HG03558 (cell line): Measurements from ENCODE around the gene HMSD.

ENCODE experiments used
- ATAC-seq: cut with Tn5 transposase; IDR thresholded peaks from one replicate; pipeline ENCODE4 v1.9.1; 2021; ENCODE audit warnings: moderate number of reproducible peaks; ENCODE audit not compliant: unreplicated experiment; ENCODE audit errors: extremely low read depth

HMSD gene

DNA sequence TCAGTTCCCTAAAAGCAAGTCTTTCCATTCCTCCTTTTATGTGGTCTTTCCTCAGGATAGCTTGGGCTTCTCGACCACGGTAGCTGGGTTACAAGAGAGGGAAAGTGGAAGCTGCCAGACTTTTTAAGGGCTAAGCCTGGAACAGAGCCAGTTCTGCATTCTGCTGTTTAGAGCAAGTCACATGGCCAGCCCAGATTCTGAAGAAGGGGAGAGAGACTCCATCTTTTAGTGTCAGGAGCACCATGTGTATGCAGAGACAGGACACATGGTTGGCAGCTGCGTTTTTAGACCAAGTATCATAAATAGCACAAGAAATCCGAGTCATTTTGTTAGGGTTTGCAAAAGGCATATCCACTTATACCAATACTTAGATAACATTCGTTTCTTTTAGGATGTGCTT is 4.7 kb downstream of the HMSD start:
- ATAC-seq = no peak

- no peak for ATAC-seq
Measured at GRCh38 chr18:63956755-63957154, 7.7 kb downstream of the HMSD start.

DNA sequence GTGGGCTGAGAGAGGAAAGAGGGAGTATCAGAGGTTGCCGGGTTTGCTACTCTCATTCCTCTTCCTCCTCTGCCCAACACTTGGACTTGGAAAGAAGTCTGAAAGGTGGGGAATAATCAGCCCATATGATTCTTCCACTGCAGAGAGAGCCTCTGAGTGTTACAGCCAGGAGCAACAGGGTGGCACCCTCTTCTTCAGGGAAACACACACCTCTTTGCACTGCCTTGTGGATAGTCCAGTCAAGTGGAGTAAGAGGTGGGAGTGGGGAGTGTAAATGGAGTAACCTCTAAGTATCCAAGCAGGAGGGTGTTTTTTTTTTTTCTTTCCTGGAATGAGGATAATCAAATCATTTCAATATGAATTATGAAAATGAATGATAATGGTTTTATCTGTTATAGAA is 11.8 kb downstream of the HMSD start:
- no peak for ATAC-seq

- ATAC-seq = no peak
Measured at GRCh38 chr18:63961435-63961980, 12.4 kb downstream of the HMSD start.

- ATAC-seq = no peak
Measured at GRCh38 chr18:63962137-63962536, 13.0 kb downstream of the HMSD start.

DNA sequence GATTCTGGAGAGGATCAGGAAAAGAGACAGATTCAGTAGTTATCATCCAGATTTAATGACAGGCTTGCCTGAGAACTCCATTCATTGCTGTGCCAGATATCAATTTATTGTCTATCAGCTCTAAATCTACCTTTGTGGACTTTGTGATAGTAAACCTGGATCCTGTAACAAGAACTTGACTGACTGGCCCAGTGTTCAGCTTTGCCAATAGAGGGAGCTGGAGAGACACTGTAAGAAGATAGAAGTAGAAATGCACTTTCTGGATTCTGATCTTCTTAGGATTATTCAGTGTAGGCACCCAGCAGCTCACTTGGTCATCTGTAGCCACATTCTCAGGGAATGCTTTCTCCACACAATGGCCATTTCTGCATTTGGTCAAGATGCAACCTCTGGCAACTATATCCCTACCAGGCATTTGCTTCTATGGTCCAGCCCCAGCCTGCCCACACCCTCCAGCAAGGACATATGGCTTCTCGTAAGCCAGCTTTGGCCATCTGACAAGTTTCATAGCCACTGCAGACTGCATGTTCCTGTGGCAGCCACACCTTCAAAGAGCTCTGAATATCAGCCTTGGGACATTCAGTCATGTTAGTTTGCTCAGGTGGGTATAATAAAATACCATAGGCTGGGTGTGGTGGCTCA is 14.6 kb downstream of the HMSD start:
- no peak for ATAC-seq

- no peak for ATAC-seq
Measured at GRCh38 chr18:63964908-63965307, 15.8 kb downstream of the HMSD start.

DNA sequence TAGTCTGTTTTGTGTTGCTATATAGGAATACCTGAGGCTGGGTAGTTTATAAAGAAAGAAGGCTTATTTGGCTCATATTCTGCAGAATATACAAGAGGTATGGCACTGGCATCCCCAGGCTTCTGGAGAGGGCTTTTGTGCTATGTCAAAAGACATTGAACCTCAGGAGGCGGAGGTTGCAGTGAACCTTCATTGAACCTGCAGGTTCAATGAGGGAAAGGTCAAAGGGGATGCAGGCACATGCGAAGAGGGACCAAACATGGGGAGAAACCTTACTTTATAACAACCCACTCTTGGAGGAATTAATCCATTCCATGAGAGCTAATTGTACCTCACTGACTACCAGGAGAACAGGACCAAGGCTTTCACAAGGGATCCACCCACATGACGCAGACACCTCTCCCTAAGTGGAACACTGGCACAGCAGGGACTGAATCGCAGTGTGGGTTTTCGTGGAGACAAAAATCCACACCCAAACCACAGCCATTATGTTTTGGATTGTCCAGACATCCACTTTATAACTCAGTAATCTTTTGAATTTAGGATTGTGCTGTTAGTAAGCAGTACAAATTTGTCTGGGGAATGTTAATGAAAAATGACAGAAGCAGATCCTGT is 16.7 kb downstream of the HMSD start:
- no peak for ATAC-seq

DNA sequence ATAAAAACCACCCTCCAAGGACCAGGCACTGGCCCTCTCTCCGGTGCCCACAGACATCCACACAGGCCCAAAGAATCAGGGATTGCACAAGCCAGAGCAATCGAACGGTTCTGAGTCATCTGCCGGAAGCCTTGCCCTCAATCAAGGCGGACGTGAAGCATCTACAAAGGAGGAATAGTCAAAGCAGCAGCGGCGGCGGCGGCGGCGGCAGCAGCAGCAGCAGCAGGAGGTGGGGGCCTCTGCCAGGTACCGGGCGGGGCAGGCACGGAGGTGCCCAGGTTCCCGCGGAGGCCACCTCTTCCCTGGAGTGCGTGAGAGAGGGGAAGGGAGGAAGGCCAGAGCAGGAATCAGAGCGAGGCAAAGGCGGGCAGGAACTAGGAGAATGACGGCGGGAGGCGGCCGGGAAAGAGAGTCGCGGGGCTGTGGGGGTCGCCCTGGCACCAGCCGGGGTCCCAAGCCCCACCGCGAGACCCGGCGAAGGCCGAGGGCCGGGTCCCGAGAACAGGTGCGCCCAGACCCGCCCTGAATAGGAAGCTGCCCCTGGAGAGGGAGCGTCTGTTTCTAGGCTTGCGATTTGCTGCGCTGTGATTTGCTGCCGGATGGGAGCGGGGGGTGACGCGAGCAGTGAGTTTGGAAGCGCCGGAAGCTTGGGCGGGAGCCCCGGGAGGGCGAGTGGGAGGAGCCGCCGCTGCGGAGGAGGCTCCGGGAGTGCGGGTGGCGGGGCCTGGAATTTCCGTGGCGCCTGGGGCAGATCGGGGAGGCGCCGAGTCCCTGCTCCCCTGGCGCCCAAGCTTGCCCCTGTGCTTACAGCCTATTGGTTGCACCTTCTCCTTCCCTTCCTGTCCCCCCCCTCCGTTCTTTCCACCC is 21.1 kb downstream of the HMSD start, which contains the start of gene SERPINB8:
Gene SERPINB8, plus strand, starts transcription at position 140 of the 867 bp plus-strand sequence. CDS start 8,228 bp downstream, outside the sequence.
- peak; percentile 80 for ATAC-seq

DNA sequence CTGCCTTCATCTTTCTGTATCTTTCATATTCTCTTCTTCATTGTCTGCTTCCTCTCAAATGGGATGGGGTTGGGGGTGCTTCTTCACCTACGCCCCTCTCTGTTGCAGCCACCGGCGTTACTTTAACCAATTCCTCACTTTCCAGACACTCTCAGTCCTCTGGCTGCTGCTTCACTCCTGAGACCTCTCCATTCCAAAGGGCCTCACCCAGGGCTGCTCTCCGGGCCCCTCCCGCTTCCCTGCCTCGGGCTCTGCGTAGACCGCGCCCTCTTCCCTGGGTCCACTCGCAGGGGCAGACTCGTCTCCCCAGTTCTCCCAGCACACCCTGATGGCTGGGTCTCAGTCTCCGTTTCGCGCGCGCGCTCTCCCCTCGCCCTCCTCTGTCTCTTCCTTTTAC is 21.7 kb downstream of the HMSD start:
- ATAC-seq = no peak

- ATAC-seq = no peak
Measured at GRCh38 chr18:63971320-63972001, 22.4 kb downstream of the HMSD start.

DNA sequence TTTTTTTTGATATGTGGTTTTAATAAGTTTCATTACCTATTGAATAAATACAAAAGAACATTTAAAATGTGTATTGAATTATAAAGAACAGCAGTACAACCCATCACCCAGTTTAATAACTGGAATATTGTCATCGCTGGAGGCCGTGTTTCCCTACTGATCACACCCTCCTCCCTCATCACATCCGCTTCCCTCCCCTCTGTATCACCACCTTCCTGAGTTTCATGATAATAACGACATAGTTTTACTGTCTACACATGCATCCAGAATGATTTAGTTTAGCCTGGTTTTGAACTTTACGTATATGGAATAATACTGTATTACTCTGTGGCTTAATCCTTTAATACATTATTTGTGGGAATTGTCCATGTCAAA is 22.9 kb downstream of the HMSD start:
- ATAC-seq = no peak

DNA sequence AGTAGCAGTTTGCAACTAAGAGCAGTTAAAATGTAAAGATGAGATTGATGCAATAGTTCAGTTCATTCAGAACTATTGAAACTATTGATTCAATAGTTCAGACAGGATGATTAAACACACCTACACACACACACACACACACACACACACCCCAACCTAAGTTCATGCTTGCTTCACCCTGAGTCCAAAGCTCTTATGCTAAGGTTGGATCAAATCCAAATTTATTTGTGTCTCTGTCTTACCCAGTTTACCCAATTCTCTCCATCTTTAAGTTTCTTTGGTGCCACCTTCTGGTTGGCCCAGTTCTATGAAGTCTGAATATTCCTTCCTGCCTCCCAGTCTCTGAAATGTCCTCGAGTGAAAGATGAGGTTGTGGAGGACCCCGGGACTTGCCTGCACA is 25.9 kb downstream of the HMSD start:
- ATAC-seq = no peak

- no peak for ATAC-seq
Measured at GRCh38 chr18:63975628-63976027, 26.5 kb downstream of the HMSD start.

DNA sequence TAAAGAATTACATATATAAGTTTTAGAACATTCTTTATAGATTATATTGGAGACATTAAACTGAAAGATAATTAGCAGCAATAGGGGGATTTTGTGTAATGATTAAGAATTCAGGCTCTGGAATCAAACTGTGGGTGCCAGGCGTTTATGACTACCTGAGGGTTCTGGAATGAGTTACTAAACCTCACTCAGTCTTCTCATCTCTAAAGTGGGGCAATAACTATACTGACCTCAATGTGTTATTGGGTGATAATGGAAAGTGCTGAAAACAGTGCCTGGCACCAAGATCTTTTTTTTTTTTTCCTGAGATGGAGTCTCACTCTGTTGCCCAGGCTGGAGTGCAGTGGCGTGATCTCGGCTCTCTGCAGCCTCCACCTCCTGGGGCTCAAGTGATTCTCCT is 27.9 kb downstream of the HMSD start:
- ATAC-seq = no peak

GRCh38 chr18:63979409-63979920 is 30.4 kb downstream of the HMSD start:
- no peak for ATAC-seq

DNA sequence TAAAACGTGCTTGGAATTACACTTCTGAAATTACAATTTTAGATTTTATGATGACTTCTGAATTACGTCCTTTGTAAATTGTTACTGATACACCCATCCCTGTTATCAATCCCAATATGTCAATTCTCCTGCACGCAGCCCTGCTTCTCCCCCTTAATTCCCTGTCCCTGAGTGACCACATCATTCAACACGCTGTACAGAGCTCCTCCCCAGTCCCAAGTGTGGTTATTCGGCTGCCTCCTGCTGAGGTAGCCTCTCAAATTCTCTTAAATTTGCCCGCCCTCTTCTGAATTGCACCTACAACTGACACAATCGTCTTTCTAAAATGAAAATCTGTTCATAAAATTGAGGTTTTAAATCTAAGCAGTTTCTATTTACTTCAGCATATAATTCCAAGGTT is 30.9 kb downstream of the HMSD start:
- ATAC-seq = no peak

DNA sequence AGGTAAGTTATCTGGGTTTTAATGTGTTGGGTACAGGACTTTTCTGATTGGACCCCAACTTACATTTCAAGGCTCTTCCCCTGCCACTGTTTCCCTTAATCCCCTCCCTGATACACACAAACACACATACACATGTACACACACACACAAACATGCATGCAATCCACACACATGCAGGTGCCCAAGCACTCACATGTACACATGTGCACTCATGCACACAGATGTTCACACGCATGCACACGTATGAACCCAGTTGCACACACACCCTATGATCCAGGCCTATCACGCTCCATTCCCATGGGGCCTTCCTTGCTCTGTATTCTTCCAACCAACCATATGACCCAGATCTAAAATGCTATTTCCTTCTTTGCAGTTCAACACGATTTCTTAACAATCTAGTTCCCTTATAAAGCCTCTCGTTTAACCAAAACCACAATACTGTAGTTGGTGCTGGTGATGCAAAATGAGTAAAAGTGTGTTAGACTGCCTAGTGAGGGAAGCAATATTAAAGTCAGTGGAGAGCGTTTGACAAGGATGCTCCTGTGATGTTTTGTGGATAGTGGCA is 31.9 kb downstream of the HMSD start:
- ATAC-seq = no peak

DNA sequence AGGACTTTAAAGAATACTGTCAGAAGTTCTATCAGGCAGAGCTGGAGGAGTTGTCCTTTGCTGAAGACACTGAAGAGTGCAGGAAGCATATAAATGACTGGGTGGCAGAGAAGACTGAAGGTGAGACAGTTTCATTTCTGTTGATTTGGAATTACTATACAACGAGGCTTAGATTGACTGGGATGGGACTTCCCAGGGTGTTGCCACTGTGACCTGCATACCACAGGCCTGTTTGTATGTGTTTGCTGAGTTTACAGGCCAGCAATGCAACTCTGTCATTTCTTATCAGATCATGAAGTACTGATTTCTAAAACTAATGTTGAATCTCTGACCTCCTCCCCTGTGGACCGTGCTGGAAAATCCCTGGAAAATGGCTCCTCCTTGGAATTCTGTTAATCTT is 32.6 kb downstream of the HMSD start:
- no peak for ATAC-seq

DNA sequence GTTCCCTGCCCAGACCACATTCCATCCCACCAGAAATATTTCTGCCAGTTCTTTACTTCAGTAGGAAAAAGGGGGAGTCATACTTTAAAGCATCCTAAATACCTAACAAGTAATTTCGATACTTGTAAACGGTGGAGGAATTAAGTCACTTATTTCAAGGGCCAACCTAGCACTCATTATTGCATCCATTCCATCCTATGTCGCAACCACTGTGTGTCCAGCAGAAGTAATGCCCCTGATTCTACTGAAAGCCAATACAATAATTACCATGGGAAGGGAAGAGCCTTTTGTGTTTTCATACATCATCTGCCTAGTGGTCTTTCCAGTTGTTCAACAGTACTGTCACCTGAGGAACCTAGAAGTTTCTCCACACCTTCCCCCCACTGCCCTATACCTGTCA is 33.3 kb downstream of the HMSD start:
- ATAC-seq = no peak
